GM19397 (cell line): ENCODE data around the gene MUSK.
A peak's percentile ranks its signal among the peaks of the same experiment; 100 is the strongest.

Source experiments
- ATAC-seq: cut with Tn5 transposase; IDR thresholded peaks from one replicate; pipeline ENCODE4 v1.9.1; 2021; ENCODE audit warnings: mild to moderate bottlenecking, moderate library complexity; ENCODE audit not compliant: unreplicated experiment

Gene MUSK

DNA sequence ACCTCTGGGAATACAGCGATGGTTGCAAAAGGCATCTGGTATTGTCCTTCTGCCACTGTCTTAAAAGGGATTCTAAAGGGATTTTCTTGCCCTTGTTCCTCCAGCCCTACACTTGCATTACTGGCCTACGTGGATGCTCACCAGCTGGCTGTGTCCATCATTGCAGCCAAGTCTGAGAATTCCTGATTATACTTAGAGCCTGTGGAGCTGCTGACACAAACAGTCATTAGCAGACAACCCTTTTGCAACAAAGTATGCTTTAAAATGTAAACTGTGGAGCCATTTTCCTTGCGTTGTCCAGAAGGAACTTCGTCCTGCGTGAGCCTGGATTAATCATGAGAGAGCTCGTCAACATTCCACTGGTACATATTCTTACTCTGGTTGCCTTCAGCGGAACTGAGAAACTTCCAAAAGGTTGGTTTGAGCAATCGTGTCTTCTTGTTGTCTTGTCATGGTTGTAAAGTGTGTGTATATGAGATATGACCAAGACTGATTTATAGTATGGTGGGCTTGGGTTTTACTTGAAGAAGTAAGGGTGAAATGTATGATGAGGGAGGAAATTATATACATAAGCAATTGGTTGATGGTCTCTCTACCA is at the start of gene MUSK:
TSS of gene MUSK (plus strand) at position 222 of the 598 bp plus-strand sequence. CDS start at position 336, 114 bp downstream.
- no peak for ATAC-seq

DNA sequence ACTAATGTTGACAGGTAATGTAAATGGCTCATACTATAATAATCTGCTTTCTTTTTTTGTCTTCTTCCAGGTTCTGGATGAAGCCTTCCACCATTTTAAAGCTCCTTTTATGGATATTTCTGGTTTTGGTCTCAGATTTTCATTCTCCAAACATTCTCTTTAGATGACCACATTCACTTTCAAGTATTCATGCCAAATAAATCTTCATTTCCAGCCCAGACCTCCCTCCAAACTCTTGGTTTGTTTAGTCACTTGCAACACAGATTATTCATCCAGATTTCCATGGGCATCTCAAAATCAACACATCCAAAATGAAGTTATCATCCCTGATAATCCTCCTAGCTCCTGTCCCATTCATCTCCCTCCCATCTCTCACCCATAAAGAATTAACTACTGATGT is 48.8 kb upstream of the MUSK start:
- no peak for ATAC-seq

DNA sequence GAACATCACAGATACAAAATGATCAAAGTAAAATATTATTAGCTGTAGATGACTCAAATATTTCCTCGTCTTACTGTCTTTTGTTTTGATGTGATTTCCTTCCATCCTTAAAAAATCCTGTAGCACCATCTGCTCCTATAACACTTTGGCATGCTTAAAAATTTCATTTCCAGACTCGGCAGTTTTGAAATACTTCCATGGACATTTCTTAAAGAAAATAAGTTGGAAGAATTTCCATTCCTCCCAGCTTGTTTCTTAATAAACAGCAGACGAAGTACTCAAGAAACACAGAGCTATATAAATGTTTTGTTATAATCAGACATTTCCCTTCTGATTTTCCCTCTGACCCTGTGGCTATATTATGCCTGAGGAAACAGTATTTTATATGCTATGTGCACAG is 47.9 kb upstream of the MUSK start:
- no peak for ATAC-seq

- no peak for ATAC-seq
These were observed 46.2 kb upstream of the MUSK start for GRCh38 chr9:110622368-110622767.

GRCh38 chr9:110623462-110624025 is 45.0 kb upstream of the MUSK start:
- no peak for ATAC-seq

DNA sequence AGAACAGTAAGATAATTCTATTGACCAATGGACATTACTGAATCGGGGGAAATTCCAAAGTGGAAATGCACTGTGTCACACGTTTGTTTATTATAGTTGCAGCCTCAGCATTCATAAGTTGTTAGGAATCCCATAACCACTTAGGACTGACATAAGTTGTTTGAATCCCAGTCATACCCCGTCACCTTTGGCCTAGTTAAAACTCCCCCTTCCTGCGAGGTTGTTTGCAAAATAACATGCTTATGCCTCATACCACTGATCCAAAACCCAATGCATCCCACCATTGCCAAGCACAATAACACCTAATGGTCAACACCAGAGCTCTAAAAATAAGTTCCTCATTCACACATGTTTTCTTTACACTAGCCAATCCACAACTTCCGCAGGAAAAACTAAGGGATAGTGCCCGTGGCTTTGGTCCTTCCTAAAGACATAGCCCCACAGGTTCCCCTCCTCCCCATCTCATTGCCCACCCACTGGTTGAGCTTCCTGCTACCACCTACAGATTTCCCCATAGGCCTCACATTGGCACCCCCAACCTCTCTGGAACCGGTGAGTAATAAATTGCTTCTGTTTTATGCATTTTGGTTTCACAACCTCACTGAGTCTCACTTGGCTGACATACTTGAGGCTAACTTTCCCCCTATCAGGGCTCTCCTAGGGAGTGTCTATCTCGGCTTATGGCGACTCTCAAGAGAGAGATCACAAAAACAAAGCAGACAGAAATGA is 42.3 kb upstream of the MUSK start:
- peak; percentile 89 for ATAC-seq

- no peak for ATAC-seq
These were observed 33.0 kb upstream of the MUSK start for GRCh38 chr9:110635589-110635988.

DNA sequence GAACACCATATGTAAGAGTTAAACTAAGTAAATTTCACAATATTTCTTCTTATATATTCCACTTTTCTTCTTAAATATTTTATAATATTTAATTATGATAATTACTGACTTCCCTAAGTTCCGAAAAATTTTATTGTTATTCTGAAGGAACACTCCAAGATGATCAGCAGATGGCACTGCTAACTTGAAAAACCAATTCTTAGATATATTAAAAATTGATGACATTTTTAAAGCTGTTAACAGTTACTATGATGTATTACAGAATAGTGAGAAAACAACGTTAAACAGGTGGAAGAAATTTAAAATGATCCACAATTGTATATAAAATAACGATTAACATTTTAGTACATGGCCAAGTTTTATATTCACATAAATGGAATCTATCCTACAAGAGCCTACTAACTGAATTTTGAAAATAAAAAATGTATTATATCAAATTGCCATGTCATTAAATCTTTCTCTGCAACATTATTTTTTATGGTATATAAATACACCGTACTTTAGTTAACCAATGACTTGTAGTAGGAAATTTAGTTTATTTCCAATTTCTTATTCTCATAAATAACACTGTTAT is 30.1 kb upstream of the MUSK start:
- no peak for ATAC-seq

- ATAC-seq: no peak
These were observed 27.9 kb upstream of the MUSK start for GRCh38 chr9:110640736-110641135.

DNA sequence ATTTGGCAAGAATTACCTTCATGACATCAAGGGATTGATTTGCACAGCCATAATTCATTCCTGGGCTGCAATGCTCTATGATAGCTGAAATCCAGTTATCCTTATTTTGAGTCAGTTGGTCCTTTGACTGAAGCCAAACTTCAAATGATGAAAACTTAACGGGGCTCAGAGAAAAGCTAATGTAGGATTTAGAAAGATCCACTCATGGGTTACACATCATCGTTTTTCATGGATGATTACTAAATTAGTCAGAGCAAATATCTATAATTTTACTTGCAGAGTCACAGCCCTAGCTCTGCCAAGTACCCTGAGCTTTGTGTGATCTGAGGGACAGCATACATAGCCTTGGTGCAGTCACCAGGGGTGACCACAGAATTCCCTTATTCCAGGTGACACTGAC is 27.3 kb upstream of the MUSK start:
- ATAC-seq: no peak

GRCh38 chr9:110648696-110649095 is 19.9 kb upstream of the MUSK start:
- no peak for ATAC-seq

GRCh38 chr9:110650261-110650660 is 18.3 kb upstream of the MUSK start:
- no peak for ATAC-seq

- ATAC-seq: no peak
These were observed 17.6 kb upstream of the MUSK start for GRCh38 chr9:110650991-110651411.

- no peak for ATAC-seq
These were observed 12.6 kb upstream of the MUSK start for GRCh38 chr9:110655754-110656641.

- no peak for ATAC-seq
These were observed 8.6 kb upstream of the MUSK start for GRCh38 chr9:110659891-110660541.

DNA sequence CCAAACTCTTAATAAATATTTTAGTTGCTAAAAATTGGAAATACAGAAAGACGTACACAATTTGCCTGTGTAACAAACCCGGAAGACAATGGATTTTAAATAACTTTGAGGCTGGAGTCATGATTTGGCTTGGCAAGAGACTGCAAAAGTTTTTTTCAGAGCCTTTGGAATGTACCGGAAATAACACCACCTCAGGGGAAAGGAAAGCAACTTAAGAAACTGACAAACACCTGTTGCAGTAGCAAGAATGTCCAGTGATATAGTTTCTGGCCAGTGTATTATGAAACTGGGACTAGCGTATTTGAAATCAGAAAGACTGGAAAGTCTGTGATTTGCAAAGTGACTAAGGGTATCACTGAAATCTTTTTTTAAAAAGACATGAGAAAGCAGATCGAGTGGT is 842 bp downstream of the MUSK start:
- ATAC-seq: no peak

DNA sequence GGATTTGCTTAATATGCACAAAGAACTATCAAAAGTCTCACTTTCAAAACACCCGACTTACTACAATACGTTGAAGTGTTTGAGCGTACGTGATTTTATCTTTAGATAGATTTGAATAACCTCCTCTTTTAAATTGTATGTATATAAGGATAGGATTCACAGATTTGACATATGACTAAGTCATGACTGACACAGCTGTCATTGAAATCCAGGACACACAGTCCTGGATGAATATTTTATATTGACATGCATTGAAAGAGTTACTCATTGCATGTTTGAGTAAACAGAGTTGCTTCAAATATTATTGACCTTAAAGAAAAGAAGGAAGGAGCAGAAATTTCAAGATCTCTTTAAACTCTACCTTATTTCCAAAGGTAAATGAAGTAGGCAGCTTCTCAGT is 3.3 kb downstream of the MUSK start:
- ATAC-seq: no peak

DNA sequence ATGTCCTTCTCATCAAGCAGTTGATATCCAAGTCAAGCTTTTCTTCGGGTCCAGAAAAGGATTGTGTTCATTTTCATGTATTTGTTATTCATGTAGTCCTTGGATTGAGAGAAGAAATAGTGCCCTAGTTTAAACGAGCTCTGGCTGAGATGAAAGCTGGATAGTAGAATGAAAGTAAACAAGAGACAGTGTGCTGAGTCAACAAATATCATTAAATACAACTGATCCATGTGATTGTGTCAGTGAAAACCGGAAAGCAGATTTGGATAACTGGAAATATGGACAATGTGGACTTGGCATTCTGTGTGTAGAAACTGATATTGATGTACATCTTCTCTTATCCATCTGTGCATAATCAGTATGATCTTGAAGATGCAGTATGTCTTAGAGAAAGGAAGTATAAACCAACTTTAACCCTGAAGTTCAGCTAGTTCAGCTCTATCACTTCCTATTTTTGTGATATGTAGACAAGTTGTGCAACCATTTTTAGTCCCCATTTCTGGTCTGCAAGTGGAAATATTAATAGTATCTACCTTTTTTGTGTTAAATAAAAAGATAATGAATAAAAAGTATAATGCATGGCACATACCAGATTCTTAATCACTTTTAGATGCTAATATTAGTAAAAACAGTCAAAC is 4.4 kb downstream of the MUSK start:
- no peak for ATAC-seq

DNA sequence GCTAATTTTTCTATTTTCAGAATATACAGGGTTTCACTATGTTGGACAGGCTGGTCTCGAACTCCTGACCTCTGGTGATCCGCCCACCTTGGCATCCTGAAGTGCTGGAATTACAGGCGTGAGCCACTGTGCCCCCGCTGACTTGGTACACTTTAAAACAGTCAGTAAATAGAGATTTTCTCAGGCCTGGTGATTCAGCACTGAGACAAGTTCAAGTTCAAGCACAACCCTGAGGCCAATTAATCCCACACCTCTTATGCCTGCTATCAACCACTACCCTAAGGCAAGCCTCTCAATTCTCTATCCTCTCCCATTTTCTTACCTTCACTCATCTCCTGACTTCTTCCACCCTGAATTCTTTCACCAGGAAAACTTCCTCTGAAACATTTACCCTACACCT is 18.9 kb downstream of the MUSK start:
- no peak for ATAC-seq

DNA sequence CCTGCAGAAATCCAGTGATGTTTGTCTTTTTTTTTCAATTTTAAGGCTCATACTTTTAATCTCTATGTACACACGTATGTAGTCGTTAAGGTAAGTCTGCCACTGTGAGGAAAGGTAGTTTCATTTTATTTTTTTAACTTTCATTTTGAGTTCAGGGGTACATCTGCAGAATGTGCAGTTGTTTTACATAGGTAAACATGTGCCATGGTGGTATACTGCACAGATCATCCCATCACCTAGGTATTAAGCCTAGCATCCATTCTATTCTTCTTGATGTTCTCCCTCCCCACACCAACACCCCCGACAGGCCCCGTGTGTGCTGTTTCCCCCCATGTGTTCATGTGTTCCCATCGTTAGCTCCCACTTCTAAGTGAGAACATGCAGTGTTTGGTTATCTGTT is 19.7 kb downstream of the MUSK start:
- no peak for ATAC-seq
